AML-193 (cell line): ENCODE results near the gene RNF144A.
A peak's percentile ranks its signal among the peaks of the same experiment; 100 is the strongest.
"Not testable (repeated sequence)": the region's sequence is repeated elsewhere in the genome, so short reads cannot be mapped to it uniquely, and the experiment has no call there.

Experiments used
- DNase-seq, 2 experiments: peaks; one replicate each; lab custom pipeline; 2025; lab: John Stamatoyannopoulos, UW

Gene RNF144A

DNA sequence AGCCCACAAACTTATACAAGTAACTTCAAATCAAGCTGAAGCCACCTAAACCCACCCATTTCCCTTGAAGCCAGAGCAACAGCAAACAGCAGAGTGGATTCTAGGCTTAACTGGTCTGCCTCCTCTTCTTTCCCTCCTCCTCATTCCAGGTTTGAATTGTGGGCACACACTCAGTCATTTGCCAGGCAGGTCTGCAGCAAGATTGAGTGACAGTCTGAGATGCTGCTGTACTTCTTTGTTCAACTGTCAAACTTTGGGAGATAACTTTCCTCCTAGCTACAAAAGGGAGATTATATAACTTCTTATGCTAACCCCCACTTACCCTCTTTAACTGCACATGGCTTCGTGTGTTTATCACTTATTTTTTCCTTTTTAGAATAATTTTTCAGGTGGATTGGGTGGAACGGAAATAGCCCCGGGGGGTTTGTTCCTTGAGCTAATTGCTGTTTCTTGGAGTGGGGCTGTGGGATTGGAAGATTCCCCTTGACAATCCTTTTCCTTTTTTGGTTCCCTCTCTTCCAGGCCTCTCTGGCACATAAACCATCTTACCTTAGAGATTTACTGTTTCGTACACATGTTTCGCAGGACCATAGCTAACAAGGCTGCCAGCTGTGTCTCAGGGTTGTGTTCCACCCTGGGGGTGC is 55.0 kb downstream of the RNF144A start:
- no peak for DNase-seq

- DNase-seq = no peak
Observed at GRCh38 chr2:6973895-6974545, 56.8 kb downstream of the RNF144A start.

DNA sequence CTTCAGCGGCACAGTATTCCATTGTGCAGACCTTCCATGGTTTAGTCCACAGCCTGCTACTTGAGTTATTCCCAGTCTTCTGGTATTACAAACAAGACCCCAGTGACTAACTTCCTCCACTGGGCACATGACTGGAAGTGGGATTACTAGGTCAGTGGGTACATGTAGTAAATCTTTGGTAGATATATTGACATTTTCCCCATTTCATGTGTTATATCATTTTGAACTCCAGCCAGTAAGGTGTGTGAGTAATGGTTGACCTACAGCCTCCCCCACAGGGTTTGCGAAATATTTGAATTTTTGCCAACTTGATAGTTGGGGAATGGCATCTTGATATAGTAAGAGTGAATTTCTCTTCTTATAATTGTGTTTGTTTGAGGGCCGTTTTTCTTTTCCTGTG is 58.8 kb downstream of the RNF144A start:
- DNase-seq = no peak

DNA sequence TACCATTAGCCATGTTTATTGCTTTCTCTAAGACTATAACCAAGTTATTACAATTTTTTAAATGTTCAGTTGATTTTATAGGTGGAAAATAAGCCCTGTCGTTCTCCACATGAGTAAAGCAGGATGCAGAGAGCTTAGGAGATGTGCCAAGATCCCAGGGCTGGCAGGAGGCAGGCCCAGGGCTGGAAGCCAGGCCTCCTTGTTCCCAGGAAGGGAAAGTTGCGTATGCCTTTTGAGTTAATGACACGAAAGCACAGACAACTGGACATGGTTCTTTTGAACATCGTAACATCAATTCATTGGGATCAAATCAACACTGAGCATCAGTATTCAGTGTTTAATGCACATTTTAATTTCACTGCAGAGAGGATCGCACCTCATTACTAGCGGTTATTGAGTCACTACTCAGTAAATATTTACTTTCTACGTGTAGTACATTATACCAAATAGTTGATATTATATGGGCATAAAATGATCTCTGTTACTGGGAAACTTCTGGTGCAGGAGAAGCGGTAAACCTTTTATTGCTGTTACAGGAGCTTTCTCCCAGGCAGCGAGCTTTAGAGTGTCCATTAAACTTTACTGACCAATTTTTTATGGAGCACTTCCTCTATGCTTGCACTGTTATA is 60.0 kb downstream of the RNF144A start:
- no peak for DNase-seq

GRCh38 chr2:6977786-6978185 is 60.6 kb downstream of the RNF144A start:
- DNase-seq = no peak

DNA sequence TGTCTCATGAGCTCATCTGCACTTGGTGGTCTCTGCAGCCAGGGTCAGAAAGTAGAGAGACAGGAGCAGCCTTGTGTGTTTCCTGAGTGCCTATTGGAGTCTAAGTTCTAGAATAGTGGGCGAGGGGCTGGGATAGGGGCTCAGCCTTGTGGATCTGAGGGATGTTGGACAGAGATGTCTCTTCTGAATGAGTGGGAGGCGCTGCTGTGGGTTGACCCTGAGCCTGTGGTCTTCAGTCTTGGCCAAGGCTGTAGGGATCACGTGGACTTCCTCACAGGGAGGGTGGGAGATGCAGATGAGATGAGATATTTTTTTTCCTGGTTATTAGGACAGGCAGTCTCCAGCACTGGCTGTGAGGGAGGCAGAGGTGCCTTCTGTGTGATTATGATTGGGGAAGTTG is 61.8 kb downstream of the RNF144A start:
- DNase-seq = no peak

- DNase-seq = no peak
Observed at GRCh38 chr2:6982449-6982848, 65.2 kb downstream of the RNF144A start.

DNA sequence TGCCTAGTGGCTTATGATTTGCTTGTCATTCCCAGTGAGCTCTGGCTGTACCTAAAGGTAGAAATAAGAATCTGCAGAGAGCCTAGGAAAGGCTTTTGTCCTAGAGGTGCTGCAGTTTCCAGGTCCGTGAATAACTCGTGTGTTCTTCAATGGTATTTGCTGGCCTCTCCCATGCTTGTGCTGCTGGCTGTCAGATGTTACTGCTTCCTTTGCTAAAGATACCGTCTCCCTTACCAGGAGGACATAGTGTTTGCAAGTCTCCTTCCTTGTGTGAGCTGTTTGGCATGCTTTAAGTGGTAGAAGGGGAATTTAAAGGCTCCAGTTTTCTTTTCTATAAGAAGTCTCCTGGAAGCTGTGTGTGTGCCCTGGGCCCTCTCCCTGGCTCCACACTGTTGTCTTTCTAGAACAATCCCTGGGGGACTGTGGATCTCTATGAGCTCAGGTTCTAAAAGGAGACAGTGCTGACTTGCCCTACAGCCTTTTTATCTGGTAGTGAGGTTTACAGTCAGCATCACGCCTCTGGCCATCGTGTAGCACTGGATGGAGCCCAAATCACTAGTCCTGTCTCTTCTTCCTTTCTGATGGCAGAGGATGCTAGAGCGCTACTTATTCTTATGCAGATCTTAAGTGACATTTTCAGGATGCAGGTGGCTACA is 65.8 kb downstream of the RNF144A start:
- no peak for DNase-seq

GRCh38 chr2:6986301-6986911 is 69.2 kb downstream of the RNF144A start:
- DNase-seq = peak; percentile 57 to 62

DNA sequence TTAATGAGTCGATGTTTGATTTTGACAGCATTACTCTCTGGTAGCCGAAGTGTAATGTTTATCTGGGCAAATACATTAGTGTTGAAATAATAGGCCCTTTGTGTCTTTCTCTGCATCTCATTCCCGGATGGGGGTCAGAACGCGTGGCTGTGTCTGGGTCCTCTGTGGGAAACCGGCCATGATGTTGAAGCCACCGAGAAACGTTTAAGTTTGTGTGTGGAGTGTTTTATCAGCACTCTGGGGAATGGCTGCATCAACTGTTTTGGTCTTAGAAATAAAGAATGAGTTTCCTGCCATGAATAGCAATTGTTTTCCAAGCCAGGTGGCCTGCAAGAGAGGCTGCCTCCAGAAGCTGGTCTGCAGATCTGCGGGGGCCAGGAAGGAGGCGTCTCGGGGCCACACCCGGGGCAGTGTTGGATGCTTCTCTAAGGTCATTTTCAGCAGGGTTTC is 69.7 kb downstream of the RNF144A start:
- no peak for DNase-seq

DNA sequence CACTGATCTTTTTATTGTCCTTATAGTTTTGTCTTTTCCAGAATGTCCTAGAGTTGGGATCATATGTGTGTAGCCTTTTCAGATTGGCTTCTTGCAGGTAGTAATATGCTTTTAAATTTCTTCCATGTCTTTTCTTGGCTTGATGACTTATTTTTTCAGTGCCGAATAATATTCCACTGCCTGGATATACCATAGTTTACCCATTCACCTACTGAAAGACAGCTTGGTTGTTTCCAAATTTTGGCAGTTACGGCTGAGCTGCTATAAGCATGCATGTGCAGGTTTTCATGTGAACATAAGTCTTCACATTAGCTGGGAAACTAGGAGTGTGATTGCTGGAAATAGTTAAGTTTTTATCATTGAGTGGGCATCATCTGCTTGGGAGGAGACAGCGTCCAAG is 73.7 kb downstream of the RNF144A start:
- DNase-seq = no peak

DNA sequence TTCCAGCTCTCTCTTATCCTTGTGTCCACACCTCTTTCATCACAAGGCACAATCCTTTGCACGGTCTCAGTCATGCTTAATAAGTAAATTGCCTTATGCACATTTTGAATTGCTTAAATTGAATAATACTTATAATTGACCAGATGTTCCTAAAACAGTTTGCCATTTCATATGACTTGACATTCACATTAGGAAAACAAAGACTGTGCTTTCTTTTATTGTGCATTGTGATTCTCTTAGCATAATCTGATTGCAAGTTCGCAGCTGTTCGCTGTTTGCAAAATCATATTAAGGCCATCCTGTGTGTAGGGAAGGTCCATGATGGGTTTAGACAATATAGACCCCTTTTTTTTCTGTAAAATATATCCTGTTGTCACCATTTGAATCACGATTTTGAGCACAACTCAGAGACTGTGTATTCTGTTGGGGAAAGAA is 75.6 kb downstream of the RNF144A start:
- DNase-seq = no peak

- DNase-seq = no peak
Observed at GRCh38 chr2:6993229-6993640, 76.0 kb downstream of the RNF144A start.

- no peak for DNase-seq
Observed at GRCh38 chr2:6993936-6994335, 76.7 kb downstream of the RNF144A start.

- DNase-seq = no peak
Observed at GRCh38 chr2:6994536-6995128, 77.4 kb downstream of the RNF144A start.

DNA sequence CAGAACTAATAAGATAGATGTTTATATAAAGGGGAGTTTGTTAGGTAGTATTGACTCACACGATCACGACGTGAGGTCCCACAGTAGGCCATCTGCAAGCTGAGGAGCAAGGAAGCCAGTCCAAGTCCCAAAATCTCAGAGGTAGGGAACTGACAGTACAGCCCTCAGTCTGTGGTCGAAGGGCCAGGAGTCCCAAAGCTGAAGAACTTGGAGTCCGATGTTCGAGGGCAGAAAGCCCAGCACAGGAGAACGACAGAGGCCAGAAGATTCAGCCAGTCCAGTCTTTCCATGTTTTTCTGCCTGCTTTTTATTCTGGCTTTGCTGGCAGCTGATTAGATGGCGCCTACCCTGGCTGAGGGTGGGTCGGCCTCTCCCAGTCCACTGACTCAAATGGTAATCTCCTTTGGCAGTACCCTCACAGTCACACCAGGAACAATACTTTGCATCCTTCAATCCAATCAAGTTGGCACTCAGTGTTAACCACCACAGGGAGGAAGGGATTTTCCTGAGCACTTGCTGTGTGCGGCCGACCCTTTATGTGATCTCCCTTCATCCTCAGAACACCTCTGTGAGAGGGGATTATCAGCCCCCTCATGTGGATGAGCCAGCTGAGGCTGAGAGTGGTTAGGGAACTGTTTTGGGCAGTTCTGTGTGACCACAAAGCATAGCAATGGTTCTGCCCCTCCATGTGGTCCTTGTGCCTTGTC is 78.3 kb downstream of the RNF144A start:
- DNase-seq = no peak

DNA sequence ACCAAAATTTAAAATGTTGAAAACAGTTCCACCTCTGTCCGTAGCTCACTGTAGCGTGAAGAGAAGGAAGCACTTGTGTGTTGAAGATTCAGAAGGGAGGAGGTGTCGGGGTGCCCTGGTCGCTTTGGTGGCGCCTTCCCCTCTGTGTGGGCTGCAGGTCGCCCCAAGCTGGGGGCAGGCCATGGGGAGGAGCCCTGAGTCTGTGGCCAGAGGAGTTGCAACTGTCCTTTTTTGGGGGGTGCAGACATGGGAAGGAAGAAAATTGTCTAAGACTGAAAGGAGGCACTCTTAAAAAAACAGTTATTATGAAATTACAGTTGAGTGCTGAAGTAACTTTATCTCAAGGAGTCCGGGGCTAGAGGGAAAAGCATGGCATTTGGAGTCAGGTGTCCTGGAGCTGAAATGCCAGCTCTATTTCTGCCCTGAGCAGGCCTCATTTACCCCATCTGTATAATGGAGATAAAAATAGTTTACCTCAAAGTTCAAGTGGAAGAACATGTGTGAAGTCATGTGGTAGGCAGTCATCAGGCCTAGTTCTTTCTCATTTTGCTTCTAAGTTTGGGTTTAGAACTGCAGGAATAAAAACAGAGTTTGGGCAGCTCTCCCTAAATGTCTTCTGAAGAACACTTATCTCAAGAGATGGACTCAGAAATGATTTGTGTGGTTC is 82.1 kb downstream of the RNF144A start:
- peak; percentile 40 to 58 for DNase-seq

DNA sequence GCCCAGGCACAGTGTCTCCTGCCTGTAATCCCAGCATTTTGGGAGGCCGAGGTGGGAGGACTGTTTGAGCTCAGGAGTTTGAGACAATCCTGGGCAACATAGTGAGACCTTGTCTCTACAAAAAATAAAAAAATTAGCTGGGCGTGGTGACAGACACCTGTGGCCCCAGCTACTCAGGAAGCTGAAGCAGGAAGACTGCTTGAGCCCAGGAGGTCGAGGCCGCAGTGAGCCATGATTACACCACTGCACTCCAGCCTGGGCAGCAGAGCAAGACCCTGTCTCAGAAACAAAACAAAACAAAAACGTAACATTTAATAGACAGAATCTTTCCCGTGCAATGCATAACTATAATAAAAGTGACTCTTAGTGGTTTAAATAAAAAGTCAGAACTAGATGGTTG is 84.2 kb downstream of the RNF144A start:
- DNase-seq = not testable (repeated sequence)

GRCh38 chr2:7003895-7004294 is 86.7 kb downstream of the RNF144A start:
- no peak for DNase-seq

DNA sequence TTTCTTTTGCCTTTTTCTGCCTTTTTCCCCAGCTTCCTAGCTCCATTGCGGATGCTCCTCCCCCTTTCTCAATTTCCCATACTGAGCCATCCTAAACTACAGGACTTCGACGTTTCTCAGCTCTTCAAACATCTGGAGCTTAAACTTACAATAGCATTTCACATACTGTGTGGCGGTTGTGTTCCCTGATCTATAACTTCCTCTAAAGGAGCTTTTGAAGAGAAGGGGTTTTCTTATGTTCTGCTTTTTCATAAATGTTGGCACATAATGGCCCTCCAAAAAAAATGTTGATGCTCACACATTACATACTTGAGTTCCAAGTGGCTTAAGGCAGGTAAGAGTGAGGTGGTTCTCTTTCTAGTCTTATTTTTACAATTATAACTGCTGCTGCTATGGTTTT is 87.4 kb downstream of the RNF144A start:
- DNase-seq = peak; percentile 82

DNA sequence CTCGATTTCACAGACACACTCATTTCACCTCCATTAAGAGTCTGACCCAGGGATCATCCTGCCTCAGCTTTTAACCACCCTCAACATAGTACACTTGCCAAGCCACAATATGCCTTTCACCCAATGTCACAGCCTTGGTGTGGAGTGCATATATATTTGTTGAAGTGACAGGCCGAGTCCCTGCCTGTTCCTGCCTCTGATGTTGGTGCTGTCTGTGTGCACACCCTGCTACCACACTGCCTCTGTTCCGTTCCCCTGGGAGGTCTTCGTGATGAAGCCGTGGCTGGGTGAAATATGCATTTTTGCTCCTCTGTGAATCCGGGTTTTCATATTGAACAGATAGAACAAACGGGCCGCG is 90.3 kb downstream of the RNF144A start:
- DNase-seq = no peak
